HCT116 (cell line): ENCODE measurements around the gene USH1G. TPM values are rescaled to one million over a fixed set of nuclear protein-coding genes. Genes with fewer than 3 reads are reported as not detected.
A peak's percentile ranks its signal among the peaks of the same experiment; 100 is the strongest.

Experiments used
- ATAC-seq: fragments of 200-7000 bp; cut with Tn5 transposase; 2 replicates; pipeline ENCODE4 v1.9.1; 2020; ENCODE audit warnings: mild to moderate bottlenecking, moderate library complexity
- BruUV-seq: library from RNA; stranded (reverse); fragments of 400-500 nt; replicated peaks from 2 replicates; lab custom pipeline; 2021; lab: Mats Ljungman, UMichigan
- CTCF ChIA-PET: fragments of 300-600 bp; sonication (Branson Sonifier 250); formaldehyde crosslinking; loops from one replicate; lab custom pipeline; 2021; ENCODE audit warnings: antibody characterized with exemption; lab: Charles Lee
- POLR2A ChIA-PET: fragments of 300-600, 350-600 bp; sonication (Branson Sonifier 250); formaldehyde crosslinking; loops from one replicate; lab custom pipeline; 2021; ENCODE audit warnings: antibody characterized with exemption; lab: Charles Lee
- RAD21 ChIA-PET, 2 experiments: fragments of 300-600 bp; sonication (Branson Sonifier 250); formaldehyde crosslinking; loops; one replicate each; lab custom pipeline; 2023; ENCODE audit warnings: low total read pairs in 2 of 2; ENCODE audit not compliant: uncharacterized antibody in 2 of 2, unreplicated experiment in 2 of 2, low non-redundant PET in 1 of 2; lab: Charles Lee
- DNase-seq: peaks from one replicate; pipeline ENCODE4 v3.0.0-alpha.2; 2010; ENCODE audit warnings: low read depth, low spot score
- H2AFZ ChIP-seq: fragments of 200-600 bp; shearing (Covaris generic), sonication (generic); 2 replicates; pipeline ENCODE4 v1.6.1; 2017; ENCODE audit warnings: low read depth, mixed run types, mixed read lengths, antibody characterized with exemption, low read length; ENCODE audit not compliant: poor library complexity, severe bottlenecking
- H3K27ac ChIP-seq: 2 replicates; pipeline ENCODE4 v1.5.1; 2012; ENCODE audit warnings: low read depth, low read length
- H3K27me3 ChIP-seq: fragments of 200-600 bp; sonication (generic); 2 replicates; pipeline ENCODE4 v1.6.1; 2016; ENCODE audit warnings: mixed run types, low read length, mixed read lengths; ENCODE audit not compliant: insufficient read depth
- H3K36me3 ChIP-seq, 2 experiments: fragments of 200-500 bp in 1 of 2; fragments of 200-600 bp in 1 of 2; sonication (Bioruptor generic) in 1 of 2; sonication (generic) in 1 of 2; 2 replicates each; pipeline versions ENCODE4 v1.5.1 to v1.6.1; 2014 to 2016; ENCODE audit warnings: low read length in 2 of 2, inconsistent platforms in 1 of 2, mixed read lengths in 1 of 2, mixed run types in 1 of 2; ENCODE audit not compliant: insufficient read depth in 2 of 2, control insufficient read depth in 1 of 2
- H3K4me1 ChIP-seq, 2 experiments: fragments of 200-600 bp in 1 of 2; sonication (generic) in 1 of 2; 2 replicates each; pipeline versions ENCODE4 v1.5.1 to v1.6.1; 2012 to 2017; ENCODE audit warnings: low read length in 2 of 2, inconsistent platforms in 1 of 2, mild to moderate bottlenecking in 1 of 2, mixed read lengths in 1 of 2, mixed run types in 1 of 2, moderate library complexity in 1 of 2; ENCODE audit not compliant: insufficient read depth in 2 of 2, control insufficient read depth in 1 of 2
- H3K4me2 ChIP-seq: fragments of 200-600 bp; sonication (generic); 2 replicates; pipeline ENCODE4 v1.6.1; 2017; ENCODE audit warnings: mixed run types, low read length, mixed read lengths
- H3K4me3 ChIP-seq, 2 experiments: fragments of 200-600 bp in 1 of 2; sonication (generic) in 1 of 2; replicated peaks in 1 of 2; 2 replicates each; pipeline ENCODE4 v1.5.1; 2011 to 2016; ENCODE audit warnings: low read length in 2 of 2, control low read depth in 1 of 2, low read depth in 1 of 2, mild to moderate bottlenecking in 1 of 2, mixed read lengths in 1 of 2, mixed run types in 1 of 2
- H3K79me2 ChIP-seq: fragments of 200-600 bp; sonication (generic); 2 replicates; pipeline ENCODE4 v1.6.1; 2017; ENCODE audit warnings: mild to moderate bottlenecking, mixed run types, low read length, moderate library complexity, mixed read lengths; ENCODE audit not compliant: insufficient read depth
- H3K9ac ChIP-seq: fragments of 200-600 bp; sonication (generic); 2 replicates; pipeline ENCODE4 v1.6.1; 2016; ENCODE audit warnings: low read length, mixed read lengths
- H3K9me2 ChIP-seq: fragments of 200-600 bp; sonication (generic), shearing (Covaris generic); 2 replicates; pipeline ENCODE4 v1.6.1; 2017; ENCODE audit warnings: mixed run types, mild to moderate bottlenecking, moderate library complexity; ENCODE audit not compliant: insufficient read depth
- H3K9me3 ChIP-seq, 2 experiments: fragments of 200-500 bp in 1 of 2; fragments of 200-600 bp in 1 of 2; sonication (Bioruptor generic) in 1 of 2; sonication (generic) in 1 of 2; 2 replicates each; pipeline ENCODE4 v1.6.1; 2014 to 2017; ENCODE audit warnings: low read length in 2 of 2, mixed read lengths in 2 of 2, inconsistent platforms in 1 of 2, low read depth in 1 of 2, mild to moderate bottlenecking in 1 of 2, mixed run types in 1 of 2, moderate library complexity in 1 of 2; ENCODE audit not compliant: control insufficient read depth in 1 of 2, insufficient read depth in 1 of 2
- H4K20me1 ChIP-seq: fragments of 200-600 bp; sonication (generic), shearing (Covaris generic); 2 replicates; pipeline ENCODE4 v1.6.1; 2017; ENCODE audit warnings: mixed run types, mild to moderate bottlenecking, moderate library complexity; ENCODE audit not compliant: insufficient read depth
- ATF3 ChIP-seq: IDR thresholded peaks from 2 replicates; pipeline ENCODE4 v1.6.1; 2012
- CEBPB ChIP-seq: IDR thresholded peaks from 2 replicates; pipeline ENCODE4 v1.6.1; 2012; ENCODE audit warnings: low read depth
- EGR1 ChIP-seq: IDR thresholded peaks from 2 replicates; pipeline ENCODE4 v1.6.1; 2012; ENCODE audit warnings: low read depth
- ELF1 ChIP-seq: IDR thresholded peaks from 2 replicates; pipeline ENCODE4 v1.6.1; 2012; ENCODE audit warnings: low read depth, borderline replicate concordance
- EZH2 ChIP-seq: fragments of 200-600 bp; sonication (generic); IDR thresholded peaks from 2 replicates; pipeline ENCODE4 v1.6.1; 2017; ENCODE audit warnings: antibody characterized with exemption, mixed run types
- FOSL1 ChIP-seq: IDR thresholded peaks from 2 replicates; pipeline ENCODE4 v1.6.1; 2012; ENCODE audit warnings: low read depth
- POLR2A ChIP-seq: IDR thresholded peaks from 2 replicates; pipeline ENCODE4 v1.7.0; 2011; ENCODE audit warnings: borderline replicate concordance; ENCODE audit not compliant: insufficient read depth, insufficient read length; ENCODE audit errors: extremely low read depth
- RAD21 ChIP-seq: IDR thresholded peaks from 2 replicates; pipeline ENCODE4 v1.6.1; 2012; ENCODE audit warnings: low read depth, mild to moderate bottlenecking
- SIN3A ChIP-seq: IDR thresholded peaks from 2 replicates; pipeline ENCODE4 v1.6.1; 2012; ENCODE audit warnings: low read depth
- SP1 ChIP-seq: IDR thresholded peaks from 2 replicates; pipeline ENCODE4 v1.6.1; 2012; ENCODE audit warnings: low read depth
- TCF7L2 ChIP-seq: IDR thresholded peaks from 2 replicates; pipeline ENCODE4 v1.7.0; 2011; ENCODE audit warnings: borderline replicate concordance, inconsistent platforms; ENCODE audit not compliant: insufficient read depth, insufficient read length; ENCODE audit errors: extremely low read depth
- YY1 ChIP-seq: IDR thresholded peaks from 2 replicates; pipeline ENCODE4 v1.6.1; 2011; ENCODE audit warnings: low read length, low read depth, moderate library complexity, mild to moderate bottlenecking; ENCODE audit not compliant: insufficient replicate concordance; ENCODE audit errors: extremely low read depth
- ZFX ChIP-seq: fragments of 450-650 bp; IDR thresholded peaks from 2 replicates; pipeline ENCODE4 v1.6.1; 2017
- ZNF274 ChIP-seq: fragments of 200-500 bp; sonication (Bioruptor generic); IDR thresholded peaks from 2 replicates; pipeline ENCODE4 v1.6.1; 2014; ENCODE audit warnings: mild to moderate bottlenecking, low read depth, low read length, inconsistent platforms
- intact Hi-C: fragments of 100-400 bp; cut with micrococcal nuclease; formaldehyde crosslinking; loops from 2 replicates; pipeline ENCODE4 v1.10.0; 2022
- total RNA-seq: library from RNA; stranded (reverse); gene quantifications from one replicate; pipeline ENCODE4 v1.2.1, GENCODE V29; 2021; ENCODE audit not compliant: unreplicated experiment
- TF ChIP-seq, protein P1 (sequence below): IDR thresholded peaks from 2 replicates; pipeline ENCODE4 v1.6.1; 2012; ENCODE audit warnings: low read depth

The USH1G gene
- total RNA-seq, 1 experiment from 2014 or later: 3.1 TPM

DNA sequence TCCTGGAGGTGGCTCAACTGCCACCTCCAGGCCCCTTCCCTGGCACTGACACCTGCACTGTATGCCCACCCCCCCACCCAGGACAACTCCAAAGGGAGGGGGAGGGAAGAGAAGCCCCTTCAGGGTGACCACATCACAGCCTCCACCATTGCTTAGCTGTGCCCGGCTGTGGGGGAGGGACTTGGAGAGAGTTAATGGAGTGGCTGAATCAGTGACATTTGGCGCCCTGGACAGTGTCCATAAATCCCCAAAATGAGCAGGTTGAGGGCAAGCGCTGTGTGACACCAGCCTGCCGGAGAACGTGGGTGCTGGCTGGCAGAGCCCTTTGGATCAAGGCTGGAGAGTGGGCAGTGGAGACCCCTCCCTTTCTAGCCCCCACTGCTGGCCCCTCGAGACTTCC lies 883 bp downstream of the USH1G start:
- Histone ChIP-seq H3K27ac (no peak overlapping the region; the same call in 1 of the 2 replicates), H2AFZ (no peak overlapping the region), H3K9ac (peak overlapping the region; percentile 64; the same call in 1 of the 2 replicates), H3K36me3 (peaks cover 0 to 2% of the 10 kb centered on the region in 2 experiments; a peak in 1 of 4 replicates), H3K4me3 (peak overlapping the region; percentile 58 to 65), H4K20me1 (no peaks in the 10 kb centered on the region), H3K9me2 (no peaks in the 10 kb centered on the region), H3K79me2 (no peaks in the 10 kb centered on the region), H3K9me3 (no peaks in the 10 kb centered on the region), H3K27me3 (peaks cover 4% of the 10 kb centered on the region; the same call in 1 of the 2 replicates), H3K4me2 (peak overlapping the region; percentile 97), H3K4me1 (peaks cover 16 to 34% of the 10 kb centered on the region in 2 experiments)
- CTCF ChIA-PET: interaction anchor here (0.7 to 2.8 kb wide), 5 partner anchors 11 to 49 kb away, joined by 3 to 20 read pairs (median 5); partner anchors contain the start of gene FDXR
- TF ChIP-seq SP1 (no peak), ATF3 (no peak), SIN3A (no peak), POLR2A (no peak), RAD21 (no peak), FOSL1 (no peak), ELF1 (no peak), YY1 (no peak), CEBPB (no peak), EGR1 (no peak), ZNF274 (no peak), ZFX (no peak), EZH2 (no peak), TCF7L2 (no peak)
- TF ChIP-seq, protein P1, sequence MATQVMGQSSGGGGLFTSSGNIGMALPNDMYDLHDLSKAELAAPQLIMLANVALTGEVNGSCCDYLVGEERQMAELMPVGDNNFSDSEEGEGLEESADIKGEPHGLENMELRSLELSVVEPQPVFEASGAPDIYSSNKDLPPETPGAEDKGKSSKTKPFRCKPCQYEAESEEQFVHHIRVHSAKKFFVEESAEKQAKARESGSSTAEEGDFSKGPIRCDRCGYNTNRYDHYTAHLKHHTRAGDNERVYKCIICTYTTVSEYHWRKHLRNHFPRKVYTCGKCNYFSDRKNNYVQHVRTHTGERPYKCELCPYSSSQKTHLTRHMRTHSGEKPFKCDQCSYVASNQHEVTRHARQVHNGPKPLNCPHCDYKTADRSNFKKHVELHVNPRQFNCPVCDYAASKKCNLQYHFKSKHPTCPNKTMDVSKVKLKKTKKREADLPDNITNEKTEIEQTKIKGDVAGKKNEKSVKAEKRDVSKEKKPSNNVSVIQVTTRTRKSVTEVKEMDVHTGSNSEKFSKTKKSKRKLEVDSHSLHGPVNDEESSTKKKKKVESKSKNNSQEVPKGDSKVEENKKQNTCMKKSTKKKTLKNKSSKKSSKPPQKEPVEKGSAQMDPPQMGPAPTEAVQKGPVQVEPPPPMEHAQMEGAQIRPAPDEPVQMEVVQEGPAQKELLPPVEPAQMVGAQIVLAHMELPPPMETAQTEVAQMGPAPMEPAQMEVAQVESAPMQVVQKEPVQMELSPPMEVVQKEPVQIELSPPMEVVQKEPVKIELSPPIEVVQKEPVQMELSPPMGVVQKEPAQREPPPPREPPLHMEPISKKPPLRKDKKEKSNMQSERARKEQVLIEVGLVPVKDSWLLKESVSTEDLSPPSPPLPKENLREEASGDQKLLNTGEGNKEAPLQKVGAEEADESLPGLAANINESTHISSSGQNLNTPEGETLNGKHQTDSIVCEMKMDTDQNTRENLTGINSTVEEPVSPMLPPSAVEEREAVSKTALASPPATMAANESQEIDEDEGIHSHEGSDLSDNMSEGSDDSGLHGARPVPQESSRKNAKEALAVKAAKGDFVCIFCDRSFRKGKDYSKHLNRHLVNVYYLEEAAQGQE: no peak
- ATAC-seq (no peak), DNase-seq (no peak)
- intact Hi-C loops: no loop called here
- RAD21 ChIA-PET: interaction anchor here in 1 of 2 experiments (0.6 to 0.8 kb wide), 2 partner anchors 36 to 49 kb away, joined by 6 to 10 read pairs; no protein-coding TSS in a partner anchor
- BruUV-seq: TSS peak; percentile 68
- POLR2A ChIA-PET: interaction anchor here (0.9 kb wide), 1 partner anchor 49 kb away, joined by 4 read pairs; the partner anchor contains the start of gene FDXR
